ENCODE results near the gene USB1.
A peak's percentile ranks its signal among the peaks of the same experiment; 100 is the strongest.

USB1 gene

GRCh38 chr16:57994361-57994760 lies 6.8 kb upstream of the USB1 start:
- no peak for DNase-seq

GRCh38 chr16:57994778-57995177 lies 6.4 kb upstream of the USB1 start:
- peak in 7 of 51 donors; percentile 10 to 23 (median 13) for DNase-seq

GRCh38 chr16:57995721-57996405 lies 5.3 kb upstream of the USB1 start:
- no peak for DNase-seq

- DNase-seq: no peak
Measured at GRCh38 chr16:57996406-57997175, 4.6 kb upstream of the USB1 start.

- peak in 1 of 51 donors; percentile 7 for DNase-seq
Measured at GRCh38 chr16:57997176-57997527, 4.1 kb upstream of the USB1 start.

- DNase-seq: no peak
Measured at GRCh38 chr16:57997528-57998265, 3.5 kb upstream of the USB1 start.

GRCh38 chr16:57998486-57998885 lies 2.7 kb upstream of the USB1 start:
- DNase-seq: no peak

- no peak for DNase-seq
Measured at GRCh38 chr16:57998992-57999365, 2.2 kb upstream of the USB1 start.

GRCh38 chr16:57999366-57999970 lies 1.7 kb upstream of the USB1 start:
- DNase-seq: peak in 2 of 51 donors; percentile 20 to 34

- peak in 4 of 51 donors; percentile 34 to 63 (median 54) for DNase-seq
Measured at GRCh38 chr16:57999971-58000705, 1.1 kb upstream of the USB1 start, which contains the start of gene ZNF319. ZNF319 (minus strand) TSS chr16:58000672; CDS start chr16:57998265, 2,407 bp downstream.

- DNase-seq: no peak
Measured at GRCh38 chr16:58001781-58002415, 691 bp downstream of the USB1 start.

GRCh38 chr16:58002416-58002800 lies 1.2 kb downstream of the USB1 start:
- DNase-seq: no peak

- no peak for DNase-seq
Measured at GRCh38 chr16:58002936-58003335, 1.7 kb downstream of the USB1 start.

- DNase-seq: peak in 3 of 51 donors; percentile 19 to 42 (median 35)
Measured at GRCh38 chr16:58004736-58005135, 3.5 kb downstream of the USB1 start.

GRCh38 chr16:58009856-58010416 lies 8.7 kb downstream of the USB1 start:
- no peak for DNase-seq

GRCh38 chr16:58010886-58011285 lies 9.7 kb downstream of the USB1 start:
- no peak for DNase-seq

GRCh38 chr16:58011652-58012051 lies 10.4 kb downstream of the USB1 start:
- DNase-seq: no peak

- no peak for DNase-seq
Measured at GRCh38 chr16:58012481-58012880, 11.3 kb downstream of the USB1 start.

GRCh38 chr16:58013201-58013956 lies 12.2 kb downstream of the USB1 start:
- DNase-seq: no peak
